NB4 (cell line): ENCODE data around the gene VPS25.

Experiments
- CTCF ChIP-seq: IDR thresholded peaks from one replicate; pipeline ENCODE4 v1.5.1; 2012; ENCODE audit warnings: low read depth, low read length
- MYC ChIP-seq: IDR thresholded peaks from 2 replicates; pipeline ENCODE4 v1.6.1; 2011; ENCODE audit warnings: low read depth, low read length
- POLR2A ChIP-seq: IDR thresholded peaks from 2 replicates; pipeline ENCODE4 v1.6.1; 2011; ENCODE audit warnings: mild to moderate bottlenecking; ENCODE audit not compliant: insufficient read length; ENCODE audit errors: extremely low read depth
- TF ChIP-seq, protein P1 (sequence below): IDR thresholded peaks from 2 replicates; pipeline ENCODE4 v1.6.1; 2011; ENCODE audit warnings: low read depth, low read length

GRCh38 chr17:42779936-42780850, 6.9 kb downstream of the VPS25 start, which contains the start of gene WNK4:
- TF ChIP-seq CTCF = no peak
- TF ChIP-seq, protein P1, sequence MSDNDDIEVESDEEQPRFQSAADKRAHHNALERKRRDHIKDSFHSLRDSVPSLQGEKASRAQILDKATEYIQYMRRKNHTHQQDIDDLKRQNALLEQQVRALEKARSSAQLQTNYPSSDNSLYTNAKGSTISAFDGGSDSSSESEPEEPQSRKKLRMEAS = no peak
- TF ChIP-seq POLR2A = no peak
- TF ChIP-seq MYC = no peak
